ENCODE data around the gene ARAF.

Gene ARAF

GRCh38 chrX:47586043-47586787 is 25.2 kb downstream of the ARAF start:
- TF ChIP-seq FOXP2 (optimal IDR thresholded peaks at IDR 0.05; ENCODE audit: borderline replicate concordance, extremely low read depth, extremely low read length, insufficient read depth), result no peak
- no peak for TF ChIP-seq TAF1 (IDR thresholded peaks at IDR 0.05; ENCODE audit: borderline replicate concordance, insufficient read depth, low read length)
- TF ChIP-seq SIN3A (IDR thresholded peaks at IDR 0.05; ENCODE audit: borderline replicate concordance, insufficient read depth, low read length), result no peak
- TF ChIP-seq POLR2AphosphoS5 (IDR thresholded peaks at IDR 0.05; ENCODE audit: low read depth, low read length), result no peak
- no peak for TF ChIP-seq REST (IDR thresholded peaks at IDR 0.05; ENCODE audit: insufficient read depth in 1 of 2, low read depth in 2 of 2, low read length in 2 of 2)

GRCh38 chrX:47587091-47587891 is 26.3 kb downstream of the ARAF start:
- TF ChIP-seq SIN3A (IDR thresholded peaks at IDR 0.05; ENCODE audit: borderline replicate concordance, insufficient read depth, low read length) (no peak), TAF1 (IDR thresholded peaks at IDR 0.05; ENCODE audit: borderline replicate concordance, insufficient read depth, low read length) (no peak), FOXP2 (optimal IDR thresholded peaks at IDR 0.05; ENCODE audit: borderline replicate concordance, extremely low read depth, extremely low read length, insufficient read depth) (no peak), REST (IDR thresholded peaks at IDR 0.05; ENCODE audit: insufficient read depth in 1 of 2, low read depth in 2 of 2, low read length in 2 of 2) (no peak), POLR2AphosphoS5 (IDR thresholded peaks at IDR 0.05; ENCODE audit: low read depth, low read length) (no peak)

GRCh38 chrX:47587906-47588735 is 27.1 kb downstream of the ARAF start:
- TF ChIP-seq FOXP2 (optimal IDR thresholded peaks at IDR 0.05; ENCODE audit: borderline replicate concordance, extremely low read depth, extremely low read length, insufficient read depth) (no peak), SIN3A (IDR thresholded peaks at IDR 0.05; ENCODE audit: borderline replicate concordance, insufficient read depth, low read length) (no peak)

GRCh38 chrX:47590984-47591383 is 30.0 kb downstream of the ARAF start:
- no peak for TF ChIP-seq SIN3A (IDR thresholded peaks at IDR 0.05; ENCODE audit: borderline replicate concordance, insufficient read depth, low read length)
- no peak for TF ChIP-seq POLR2AphosphoS5 (IDR thresholded peaks at IDR 0.05; ENCODE audit: low read depth, low read length)
- TF ChIP-seq TAF1 (IDR thresholded peaks at IDR 0.05; ENCODE audit: borderline replicate concordance, insufficient read depth, low read length), result no peak
- no peak for TF ChIP-seq FOXP2 (optimal IDR thresholded peaks at IDR 0.05; ENCODE audit: borderline replicate concordance, extremely low read depth, extremely low read length, insufficient read depth)

GRCh38 chrX:47593522-47593921 is 32.5 kb downstream of the ARAF start:
- TF ChIP-seq SIN3A (IDR thresholded peaks at IDR 0.05; ENCODE audit: borderline replicate concordance, insufficient read depth, low read length), result no peak

GRCh38 chrX:47595716-47596251 is 34.8 kb downstream of the ARAF start:
- TF ChIP-seq REST (IDR thresholded peaks at IDR 0.05; ENCODE audit: insufficient read depth in 1 of 2, low read depth in 2 of 2, low read length in 2 of 2), result no peak
- no peak for TF ChIP-seq POLR2AphosphoS5 (IDR thresholded peaks at IDR 0.05; ENCODE audit: low read depth, low read length)
- TF ChIP-seq FOXP2 (optimal IDR thresholded peaks at IDR 0.05; ENCODE audit: borderline replicate concordance, extremely low read depth, extremely low read length, insufficient read depth), result no peak
- TF ChIP-seq TAF1 (IDR thresholded peaks at IDR 0.05; ENCODE audit: borderline replicate concordance, insufficient read depth, low read length), result no peak
- TF ChIP-seq SIN3A (IDR thresholded peaks at IDR 0.05; ENCODE audit: borderline replicate concordance, insufficient read depth, low read length), result no peak
